WTC11 (cell line): ENCODE measurements around the gene PRR19. TPM values are rescaled to one million over a fixed set of nuclear protein-coding genes. Genes with fewer than 3 reads are reported as not detected.
A peak's percentile ranks its signal among the peaks of the same experiment; 100 is the strongest.
"Not testable (repeated sequence)": the region's sequence is repeated elsewhere in the genome, so short reads cannot be mapped to it uniquely, and the experiment has no call there.

ENCODE experiments used
- ATAC-seq: fragments of 200-7000 bp; cut with Tn5 transposase; 2 replicates; pipeline ENCODE4 v1.10.0; 2021; ENCODE audit warnings: mild to moderate bottlenecking, moderate library complexity
- CTCF ChIA-PET: fragments of 300-600 bp; sonication (Branson Sonifier 250); formaldehyde crosslinking; loops from one replicate; lab custom pipeline; 2021; ENCODE audit warnings: antibody characterized with exemption; lab: Charles Lee
- POLR2A ChIA-PET: fragments of 350-600 bp; sonication (Branson Sonifier 250); formaldehyde crosslinking; loops from one replicate; lab custom pipeline; 2021; ENCODE audit warnings: antibody characterized with exemption; lab: Charles Lee
- DNase-seq: peaks from one replicate; pipeline ENCODE4 v3.0.0; 2021; ENCODE audit warnings: low spot score
- H3K27ac Mint-ChIP-seq: 2 replicates; pipeline ENCODE4 v1.8.0; 2021; ENCODE audit warnings: mixed read lengths
- H3K27me3 Mint-ChIP-seq: 2 replicates; pipeline ENCODE4 v1.8.0; 2021; ENCODE audit warnings: low read depth, mild to moderate bottlenecking, moderate library complexity, mixed read lengths
- H3K36me3 Mint-ChIP-seq: 2 replicates; pipeline ENCODE4 v1.8.0; 2021; ENCODE audit warnings: mixed read lengths
- H3K4me1 Mint-ChIP-seq: 2 replicates; pipeline ENCODE4 v1.8.0; 2022; ENCODE audit warnings: mixed read lengths
- H3K4me3 Mint-ChIP-seq: 2 replicates; pipeline ENCODE4 v1.8.0; 2021; ENCODE audit warnings: mild to moderate bottlenecking, moderate library complexity, mixed read lengths
- H3K9me3 Mint-ChIP-seq: 2 replicates; pipeline ENCODE4 v1.8.0; 2021; ENCODE audit warnings: mixed read lengths
- ATF1 ChIP-seq: sonication (generic); formaldehyde crosslinking; IDR thresholded peaks from 2 replicates; pipeline ENCODE4 v1.8.1; 2023; ENCODE audit warnings: mild to moderate bottlenecking, moderate library complexity, missing genetic modification reagents
- HMGA2 ChIP-seq: fragments of 250-450 bp; sonication (Bioruptor Pico); IDR thresholded peaks from 2 replicates; pipeline ENCODE4 v1.4.0; 2021; ENCODE audit warnings: mild to moderate bottlenecking, moderate library complexity
- IRF2 ChIP-seq: sonication (generic); formaldehyde crosslinking; IDR thresholded peaks from 2 replicates; pipeline ENCODE4 v1.8.0; 2022; ENCODE audit warnings: low read depth, missing genetic modification reagents, borderline replicate concordance
- JAZF1 ChIP-seq: fragments of 250-450 bp; sonication (Bioruptor Pico); IDR thresholded peaks from 2 replicates; pipeline ENCODE4 v1.9.0; 2021; ENCODE audit warnings: moderate library complexity, mild to moderate bottlenecking, inconsistent platforms
- RORB ChIP-seq: fragments of 250-450 bp; sonication (Bioruptor Pico); IDR thresholded peaks from 2 replicates; pipeline ENCODE4 v1.9.0; 2021; ENCODE audit warnings: mild to moderate bottlenecking
- TEAD4 ChIP-seq: sonication (generic); formaldehyde crosslinking; IDR thresholded peaks from 2 replicates; pipeline ENCODE4 v1.8.0; 2022; ENCODE audit warnings: mild to moderate bottlenecking, missing genetic modification reagents
- ZBTB21 ChIP-seq: sonication (generic); formaldehyde crosslinking; IDR thresholded peaks from 2 replicates; pipeline ENCODE4 v1.8.1; 2023; ENCODE audit warnings: mild to moderate bottlenecking, missing genetic modification reagents, borderline replicate concordance
- ZNF121 ChIP-seq: sonication (generic); formaldehyde crosslinking; IDR thresholded peaks from 2 replicates; pipeline ENCODE4 v1.8.0; 2023; ENCODE audit warnings: missing genetic modification reagents
- total RNA-seq: library from RNA; stranded (reverse); gene quantifications from 3 replicates; pipeline ENCODE4 v1.2.3, GENCODE V29; 2021
- TF ChIP-seq, protein P1 (sequence below): fragments of 250-450 bp; sonication (Bioruptor Pico); IDR thresholded peaks from 2 replicates; pipeline ENCODE4 v1.9.0; 2021; ENCODE audit warnings: mild to moderate bottlenecking
- TF ChIP-seq, protein P2 (sequence below): sonication (generic); formaldehyde crosslinking; IDR thresholded peaks from 2 replicates; pipeline ENCODE4 v1.8.1; 2023; ENCODE audit warnings: mild to moderate bottlenecking, missing genetic modification reagents, borderline replicate concordance
- TF ChIP-seq, protein P3 (sequence below): fragments of 200-600 bp; IDR thresholded peaks from 2 replicates; pipeline ENCODE4 v1.8.0; 2022; ENCODE audit warnings: antibody characterized with exemption
- TF ChIP-seq, protein P4 (sequence below): fragments of 250-450 bp; sonication (Bioruptor Pico); IDR thresholded peaks from 2 replicates; pipeline ENCODE4 v2.1.2; 2022; ENCODE audit warnings: mild to moderate bottlenecking, moderate library complexity
- TF ChIP-seq, protein P5 (sequence below): fragments of 250-450 bp; sonication (Bioruptor Pico); IDR thresholded peaks from 2 replicates; pipeline ENCODE4 v1.8.0; 2021; ENCODE audit warnings: mild to moderate bottlenecking

The PRR19 gene
- total RNA-seq, 1 experiment from 2014 or later = 3.7 TPM

DNA sequence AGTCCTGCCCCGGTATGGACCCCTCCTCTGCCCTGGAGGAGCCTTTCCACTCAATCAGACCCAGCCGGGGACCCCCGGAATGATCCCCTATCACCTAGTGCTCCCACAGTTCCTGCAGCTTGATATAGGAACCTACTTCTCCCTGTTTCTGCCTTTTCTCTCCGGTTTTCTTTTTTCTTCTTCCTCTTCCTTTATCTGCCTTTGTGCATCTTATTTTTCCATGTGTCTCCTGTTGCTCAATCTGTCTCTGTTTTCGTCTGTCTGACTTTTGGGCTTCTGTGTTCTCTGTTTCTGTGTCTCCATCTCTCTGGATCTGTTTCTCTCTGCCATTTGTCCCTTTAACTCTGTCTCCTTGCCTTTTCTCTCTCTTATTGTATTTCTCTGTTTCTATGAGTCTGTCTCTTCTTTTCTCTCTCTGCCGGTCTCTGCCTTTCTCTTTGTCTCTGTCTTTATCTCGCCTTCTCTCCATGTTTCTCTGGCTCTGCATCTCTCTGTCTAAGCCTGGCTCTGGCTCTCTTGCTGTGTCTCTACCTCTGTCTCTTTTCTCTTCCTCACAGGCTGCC, 33.5 kb downstream of the PRR19 start:
- no peak for ATAC-seq
- no peaks in the 10 kb centered on the region for H3K27me3 Mint-ChIP-seq
- no peak overlapping the region for H3K4me3 Mint-ChIP-seq
- ChIA-PET POLR2A (no interaction called here), CTCF (no interaction called here)
- peaks cover 6% of the 10 kb centered on the region for H3K36me3 Mint-ChIP-seq
- H3K9me3 Mint-ChIP-seq = no peaks in the 10 kb centered on the region
- H3K4me1 Mint-ChIP-seq = peaks cover 2% of the 10 kb centered on the region
- no peak for DNase-seq
- no peak overlapping the region for H3K27ac Mint-ChIP-seq
- TF ChIP-seq TEAD4 (CRISPR knock-in tag) (no peak), HMGA2 (no peak)
- TF ChIP-seq, protein P1, sequence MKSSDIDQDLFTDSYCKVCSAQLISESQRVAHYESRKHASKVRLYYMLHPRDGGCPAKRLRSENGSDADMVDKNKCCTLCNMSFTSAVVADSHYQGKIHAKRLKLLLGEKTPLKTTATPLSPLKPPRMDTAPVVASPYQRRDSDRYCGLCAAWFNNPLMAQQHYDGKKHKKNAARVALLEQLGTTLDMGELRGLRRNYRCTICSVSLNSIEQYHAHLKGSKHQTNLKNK (CRISPR knock-in tag) = no peak

DNA sequence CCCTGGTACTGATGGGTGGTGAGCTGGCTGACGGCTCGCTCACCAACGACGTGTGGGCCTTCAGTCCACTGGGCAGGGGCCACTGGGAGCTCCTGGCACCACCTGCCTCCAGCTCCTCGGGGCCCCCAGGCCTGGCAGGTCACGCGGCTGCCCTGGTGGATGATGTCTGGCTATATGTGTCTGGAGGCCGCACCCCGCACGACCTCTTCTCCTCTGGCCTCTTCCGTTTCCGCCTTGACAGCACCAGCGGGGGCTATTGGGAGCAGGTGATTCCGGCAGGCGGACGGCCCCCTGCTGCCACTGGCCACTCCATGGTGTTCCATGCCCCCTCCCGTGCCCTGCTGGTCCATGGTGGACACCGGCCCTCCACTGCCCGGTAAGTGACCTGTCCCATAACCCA, 34.0 kb downstream of the PRR19 start:
- no peak for TF ChIP-seq ZNF121 (CRISPR knock-in tag)
- TF ChIP-seq, protein P2, sequence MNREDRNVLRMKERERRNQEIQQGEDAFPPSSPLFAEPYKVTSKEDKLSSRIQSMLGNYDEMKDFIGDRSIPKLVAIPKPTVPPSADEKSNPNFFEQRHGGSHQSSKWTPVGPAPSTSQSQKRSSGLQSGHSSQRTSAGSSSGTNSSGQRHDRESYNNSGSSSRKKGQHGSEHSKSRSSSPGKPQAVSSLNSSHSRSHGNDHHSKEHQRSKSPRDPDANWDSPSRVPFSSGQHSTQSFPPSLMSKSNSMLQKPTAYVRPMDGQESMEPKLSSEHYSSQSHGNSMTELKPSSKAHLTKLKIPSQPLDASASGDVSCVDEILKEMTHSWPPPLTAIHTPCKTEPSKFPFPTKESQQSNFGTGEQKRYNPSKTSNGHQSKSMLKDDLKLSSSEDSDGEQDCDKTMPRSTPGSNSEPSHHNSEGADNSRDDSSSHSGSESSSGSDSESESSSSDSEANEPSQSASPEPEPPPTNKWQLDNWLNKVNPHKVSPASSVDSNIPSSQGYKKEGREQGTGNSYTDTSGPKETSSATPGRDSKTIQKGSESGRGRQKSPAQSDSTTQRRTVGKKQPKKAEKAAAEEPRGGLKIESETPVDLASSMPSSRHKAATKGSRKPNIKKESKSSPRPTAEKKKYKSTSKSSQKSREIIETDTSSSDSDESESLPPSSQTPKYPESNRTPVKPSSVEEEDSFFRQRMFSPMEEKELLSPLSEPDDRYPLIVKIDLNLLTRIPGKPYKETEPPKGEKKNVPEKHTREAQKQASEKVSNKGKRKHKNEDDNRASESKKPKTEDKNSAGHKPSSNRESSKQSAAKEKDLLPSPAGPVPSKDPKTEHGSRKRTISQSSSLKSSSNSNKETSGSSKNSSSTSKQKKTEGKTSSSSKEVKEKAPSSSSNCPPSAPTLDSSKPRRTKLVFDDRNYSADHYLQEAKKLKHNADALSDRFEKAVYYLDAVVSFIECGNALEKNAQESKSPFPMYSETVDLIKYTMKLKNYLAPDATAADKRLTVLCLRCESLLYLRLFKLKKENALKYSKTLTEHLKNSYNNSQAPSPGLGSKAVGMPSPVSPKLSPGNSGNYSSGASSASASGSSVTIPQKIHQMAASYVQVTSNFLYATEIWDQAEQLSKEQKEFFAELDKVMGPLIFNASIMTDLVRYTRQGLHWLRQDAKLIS (CRISPR knock-in tag) = no peak
- Mint-ChIP-seq H3K27me3 (no peaks in the 10 kb centered on the region), H3K4me3 (no peak overlapping the region), H3K9me3 (no peaks in the 10 kb centered on the region), H3K4me1 (no peaks in the 10 kb centered on the region), H3K36me3 (peaks cover 6% of the 10 kb centered on the region), H3K27ac (no peak overlapping the region)
- DNase-seq (no peak), ATAC-seq (no peak)
- ChIA-PET CTCF (no interaction called here), POLR2A (no interaction called here)

DNA sequence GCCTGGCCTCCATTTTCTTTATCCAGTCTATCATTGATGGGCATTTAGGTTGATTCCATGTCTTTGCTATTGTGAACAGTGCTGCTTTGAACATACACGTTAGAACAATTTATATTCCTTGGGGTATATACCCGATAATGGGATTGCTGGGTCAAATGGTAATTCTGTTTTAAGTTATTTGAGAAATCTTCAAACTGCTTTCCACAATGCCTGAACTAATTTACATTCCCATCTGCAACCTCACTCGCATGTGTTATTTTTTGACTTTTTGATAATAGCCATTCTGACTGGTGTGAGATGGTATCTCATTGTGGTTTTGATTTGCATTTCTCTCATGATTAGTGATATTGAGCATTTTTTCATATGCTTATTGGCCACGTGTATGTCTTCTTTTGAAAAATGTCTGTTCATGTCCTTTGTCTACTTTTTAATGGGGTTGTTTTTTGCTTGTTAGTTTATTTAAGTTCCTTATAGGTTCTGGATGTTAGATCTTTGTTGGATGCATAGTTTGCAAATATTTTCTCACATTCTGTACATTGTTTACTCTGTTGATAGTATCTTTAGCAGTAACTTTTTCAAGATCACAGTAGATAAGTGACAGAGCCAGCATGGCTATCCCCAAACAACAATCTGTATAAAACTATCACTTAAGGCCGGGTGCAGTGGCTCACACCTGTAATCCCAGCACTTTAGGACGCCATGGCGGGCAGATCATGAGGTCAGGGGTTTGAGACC, 37.4 kb downstream of the PRR19 start:
- POLR2A ChIA-PET, H3K36me3 Mint-ChIP-seq, H3K27ac Mint-ChIP-seq, H3K9me3 Mint-ChIP-seq, H3K4me3 Mint-ChIP-seq, DNase-seq, H3K27me3 Mint-ChIP-seq, ATAC-seq, H3K4me1 Mint-ChIP-seq, CTCF ChIA-PET: not testable (repeated sequence)

GRCh38 chr19:42339922-42340321, 38.0 kb downstream of the PRR19 start:
- DNase-seq, POLR2A ChIA-PET, H3K4me1 Mint-ChIP-seq, ATAC-seq, H3K4me3 Mint-ChIP-seq, H3K36me3 Mint-ChIP-seq, H3K27me3 Mint-ChIP-seq, H3K9me3 Mint-ChIP-seq, H3K27ac Mint-ChIP-seq: not testable (repeated sequence)
- CTCF ChIA-PET = interaction anchor here (1.1 kb wide), 1 partner anchor 21 kb away, joined by 3 read pairs; no protein-coding TSS in a partner anchor

DNA sequence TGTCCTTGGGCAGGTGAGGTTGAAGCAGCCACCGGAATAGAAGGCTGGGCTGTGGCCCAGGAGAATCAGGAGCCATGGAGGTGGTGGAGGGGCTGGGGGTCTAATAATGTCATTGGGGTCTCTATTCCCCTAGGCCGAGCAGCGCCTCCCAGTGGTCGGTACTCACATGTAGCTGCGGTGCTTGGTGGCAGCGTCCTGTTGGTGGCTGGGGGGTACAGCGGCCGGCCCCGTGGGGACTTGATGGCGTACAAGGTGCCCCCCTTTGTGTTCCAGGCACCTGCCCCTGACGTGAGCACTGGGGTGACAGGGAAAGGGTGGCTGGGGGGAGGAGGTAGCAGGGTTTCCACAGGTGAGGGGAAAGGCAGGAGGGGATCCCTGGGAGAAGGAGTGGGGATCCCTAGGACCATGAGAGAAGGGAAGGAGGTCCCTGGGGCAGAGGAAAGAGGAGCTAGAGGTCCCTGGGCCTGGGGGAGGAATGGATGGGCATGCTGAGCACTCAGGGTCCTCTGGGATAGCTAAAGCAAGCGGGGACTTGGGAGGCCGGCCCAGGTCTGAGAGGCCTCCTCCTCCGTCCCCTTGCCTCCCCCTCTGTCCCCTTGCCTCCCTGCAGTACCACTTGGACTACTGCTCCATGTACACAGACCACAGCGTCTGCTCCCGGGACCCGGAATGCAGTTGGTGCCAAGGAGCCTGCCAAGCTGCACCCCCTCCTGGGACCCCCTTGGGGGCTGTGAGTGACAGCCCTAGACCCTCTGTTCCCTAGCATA, 41.6 kb downstream of the PRR19 start:
- no peaks in the 10 kb centered on the region for H3K9me3 Mint-ChIP-seq
- H3K27me3 Mint-ChIP-seq = no peaks in the 10 kb centered on the region
- ATAC-seq = peak; percentile 80
- POLR2A ChIA-PET = no interaction called here
- no peaks in the 10 kb centered on the region for H3K4me1 Mint-ChIP-seq
- CTCF ChIA-PET = interaction anchor here (0.5 to 3.2 kb wide), 33 partner anchors 9 to 1709 kb away, joined by 3 to 30 read pairs (median 4); partner anchors contain the start of genes DEDD2, GSK3A and PRR19
- TF ChIP-seq ATF1 (CRISPR knock-in tag) (no peak), ZNF121 (CRISPR knock-in tag) (no peak), IRF2 (CRISPR knock-in tag) (no peak), JAZF1 (CRISPR knock-in tag) (no peak), ZBTB21 (CRISPR knock-in tag) (no peak), RORB (CRISPR knock-in tag) (no peak)
- TF ChIP-seq, protein P3, sequence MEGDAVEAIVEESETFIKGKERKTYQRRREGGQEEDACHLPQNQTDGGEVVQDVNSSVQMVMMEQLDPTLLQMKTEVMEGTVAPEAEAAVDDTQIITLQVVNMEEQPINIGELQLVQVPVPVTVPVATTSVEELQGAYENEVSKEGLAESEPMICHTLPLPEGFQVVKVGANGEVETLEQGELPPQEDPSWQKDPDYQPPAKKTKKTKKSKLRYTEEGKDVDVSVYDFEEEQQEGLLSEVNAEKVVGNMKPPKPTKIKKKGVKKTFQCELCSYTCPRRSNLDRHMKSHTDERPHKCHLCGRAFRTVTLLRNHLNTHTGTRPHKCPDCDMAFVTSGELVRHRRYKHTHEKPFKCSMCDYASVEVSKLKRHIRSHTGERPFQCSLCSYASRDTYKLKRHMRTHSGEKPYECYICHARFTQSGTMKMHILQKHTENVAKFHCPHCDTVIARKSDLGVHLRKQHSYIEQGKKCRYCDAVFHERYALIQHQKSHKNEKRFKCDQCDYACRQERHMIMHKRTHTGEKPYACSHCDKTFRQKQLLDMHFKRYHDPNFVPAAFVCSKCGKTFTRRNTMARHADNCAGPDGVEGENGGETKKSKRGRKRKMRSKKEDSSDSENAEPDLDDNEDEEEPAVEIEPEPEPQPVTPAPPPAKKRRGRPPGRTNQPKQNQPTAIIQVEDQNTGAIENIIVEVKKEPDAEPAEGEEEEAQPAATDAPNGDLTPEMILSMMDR = peak; percentile 63
- TF ChIP-seq, protein P4, sequence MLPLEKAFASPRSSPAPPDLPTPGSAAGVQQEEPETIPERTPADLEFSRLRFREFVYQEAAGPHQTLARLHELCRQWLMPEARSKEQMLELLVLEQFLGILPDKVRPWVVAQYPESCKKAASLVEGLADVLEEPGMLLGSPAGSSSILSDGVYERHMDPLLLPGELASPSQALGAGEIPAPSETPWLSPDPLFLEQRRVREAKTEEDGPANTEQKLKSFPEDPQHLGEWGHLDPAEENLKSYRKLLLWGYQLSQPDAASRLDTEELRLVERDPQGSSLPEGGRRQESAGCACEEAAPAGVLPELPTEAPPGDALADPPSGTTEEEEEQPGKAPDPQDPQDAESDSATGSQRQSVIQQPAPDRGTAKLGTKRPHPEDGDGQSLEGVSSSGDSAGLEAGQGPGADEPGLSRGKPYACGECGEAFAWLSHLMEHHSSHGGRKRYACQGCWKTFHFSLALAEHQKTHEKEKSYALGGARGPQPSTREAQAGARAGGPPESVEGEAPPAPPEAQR (CRISPR knock-in tag) = no peak
- TF ChIP-seq, protein P5, sequence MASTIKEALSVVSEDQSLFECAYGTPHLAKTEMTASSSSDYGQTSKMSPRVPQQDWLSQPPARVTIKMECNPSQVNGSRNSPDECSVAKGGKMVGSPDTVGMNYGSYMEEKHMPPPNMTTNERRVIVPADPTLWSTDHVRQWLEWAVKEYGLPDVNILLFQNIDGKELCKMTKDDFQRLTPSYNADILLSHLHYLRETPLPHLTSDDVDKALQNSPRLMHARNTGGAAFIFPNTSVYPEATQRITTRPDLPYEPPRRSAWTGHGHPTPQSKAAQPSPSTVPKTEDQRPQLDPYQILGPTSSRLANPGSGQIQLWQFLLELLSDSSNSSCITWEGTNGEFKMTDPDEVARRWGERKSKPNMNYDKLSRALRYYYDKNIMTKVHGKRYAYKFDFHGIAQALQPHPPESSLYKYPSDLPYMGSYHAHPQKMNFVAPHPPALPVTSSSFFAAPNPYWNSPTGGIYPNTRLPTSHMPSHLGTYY (CRISPR knock-in tag) = no peak
- no peak overlapping the region for H3K4me3 Mint-ChIP-seq
- no peak overlapping the region for H3K27ac Mint-ChIP-seq
- peak; percentile 76 for DNase-seq
- peaks cover 15% of the 10 kb centered on the region for H3K36me3 Mint-ChIP-seq
